Psoas muscle (tissue), 8 donors: ENCODE results near the gene SUPT4H1. TPM values are rescaled to one million over a fixed set of nuclear protein-coding genes. Genes with fewer than 3 reads are reported as not detected.

Experiments used
- ATAC-seq, 4 donors: fragments of 200-7000 bp; cut with Tn5 transposase; one replicate each; pipeline ENCODE4 v1.9.1; 2020; ENCODE audit warnings: moderate library complexity in 3 of 4, mild to moderate bottlenecking in 2 of 4
- DNase-seq, 2 donors: peaks; one replicate each; pipeline ENCODE4 v3.0.0-alpha.2; 2020
- H3K27ac ChIP-seq: fragments of 200-600 bp; one replicate; pipeline ENCODE4 v1.8.0; 2022
- H3K27me3 ChIP-seq, 3 donors: fragments of 200-600 bp in 1 of 3; one replicate each; pipeline versions ENCODE4 v1.6.1 to v1.8.0; 2013 to 2022; ENCODE audit warnings: low read length in 2 of 3, mild to moderate bottlenecking in 2 of 3, moderate library complexity in 1 of 3; ENCODE audit not compliant: insufficient read depth in 3 of 3
- H3K36me3 ChIP-seq, 2 donors: fragments of 200-600 bp in 1 of 2; one replicate each; pipeline versions ENCODE4 v1.6.1 to v1.8.0; 2013 to 2022; ENCODE audit warnings: low read depth in 1 of 2, mild to moderate bottlenecking in 1 of 2, moderate library complexity in 1 of 2; ENCODE audit not compliant: insufficient read depth in 1 of 2
- H3K4me1 ChIP-seq: fragments of 200-600 bp; one replicate; pipeline ENCODE4 v1.8.0; 2022
- H3K4me3 ChIP-seq: fragments of 200-600 bp; one replicate; pipeline ENCODE4 v1.8.0; 2022; ENCODE audit warnings: mild to moderate bottlenecking
- H3K9me3 ChIP-seq: fragments of 200-600 bp; one replicate; pipeline ENCODE4 v1.8.0; 2022
- CTCF ChIP-seq: fragments of 200-600 bp; IDR thresholded peaks from one replicate; pipeline ENCODE4 v1.8.0; 2022; ENCODE audit warnings: antibody characterized with exemption
- WGBS, 3 donors: extraction: QIAGEN DNeasy Blood & Tissue Kit; methylation state at CpG; one replicate each; pipeline versions ENCODE4 v1.1.6 to v1.1.7; 2013; 5-methylcytosine and 5-hydroxymethylcytosine counted together
- intact Hi-C, 2 donors: fragments of 100-400 bp; cut with DNase I; formaldehyde crosslinking; loops; one replicate each; pipeline versions ENCODE4 v1.11.0 to v1.14.2; 2022
- polyA plus RNA-seq, 3 donors: library from polyadenylated mRNA; stranded (reverse); fragments of 200-250 nt; gene quantifications; one replicate each; pipeline ENCODE4 v1.2.3, GENCODE V29; 2013
- total RNA-seq, 4 donors: library from RNA; stranded (reverse); fragmentation: NEBNext Ultra II Directional in 2 of 4; extraction: Animal tissue kit (Norgen Biotek cat#: 25700) in 2 of 4; gene quantifications; one replicate each; pipeline versions ENCODE4 v1.2.1 to v1.2.4, GENCODE V29; 2021 to 2023
- donor health status: healthy with polysubstance abuse.
- donor health status: DM: no; HTN: no; CAD: no; lungs with moderate emphysema.
- donor health status: Bipolar disorder and iron deficiency.
- donor health status: healthy.
- donor health status: DM: yes; HTN: yes; CAD: no.
- donor health status: DM: no; HTN: no; CAD: no.
- donor health status: DM: no; HTN: no; CAD: no.
- donor health status: DM: yes; HTN: yes; CAD: no.

Gene SUPT4H1
- total and polyA plus RNA-seq, 7 donors, result 52.1 to 86.8 (median 58.2) TPM

GRCh38 chr17:58362368-58363014 lies 10.5 kb upstream of the SUPT4H1 start:
- H3K36me3 ChIP-seq, result no peaks in the 10 kb centered on the region
- WGBS, 3 donors, result 86 to 89% (median 88%) methylated on average over 15 to 16 of the region's 16 CpGs
- H3K27me3 ChIP-seq, result no peaks in the 10 kb centered on the region
- H3K9me3 ChIP-seq, result no peaks in the 10 kb centered on the region
- no peaks in the 10 kb centered on the region for H3K4me1 ChIP-seq
- intact Hi-C loops, result no loop called here
- H3K27ac ChIP-seq, result no peak overlapping the region
- ATAC-seq, result no peak
- H3K4me3 ChIP-seq, result no peak overlapping the region
- no peak for DNase-seq
- no peak for TF ChIP-seq CTCF

GRCh38 chr17:58360296-58361063 lies 8.5 kb upstream of the SUPT4H1 start:
- 35 to 46% (median 37%) methylated on average over 5 of the region's 5 CpGs for WGBS, 3 donors

GRCh38 chr17:58358408-58359172 lies 6.6 kb upstream of the SUPT4H1 start:
- no peaks in the 10 kb centered on the region for H3K27me3 ChIP-seq

More at GRCh38 chr17:58360296-58361063, 8.5 kb upstream of the SUPT4H1 start:
- H3K4me1 ChIP-seq, result no peaks in the 10 kb centered on the region
- no peak for TF ChIP-seq CTCF
- H3K27me3 ChIP-seq, result no peaks in the 10 kb centered on the region
- H3K36me3 ChIP-seq, result no peaks in the 10 kb centered on the region
- H3K9me3 ChIP-seq, result no peaks in the 10 kb centered on the region
- no peak for DNase-seq
- H3K4me3 ChIP-seq, result no peak overlapping the region
- intact Hi-C loops, result no loop called here
- ATAC-seq, result no peak
- no peak overlapping the region for H3K27ac ChIP-seq

More at GRCh38 chr17:58358408-58359172, 6.6 kb upstream of the SUPT4H1 start:
- H3K4me3 ChIP-seq, result no peak overlapping the region
- H3K27ac ChIP-seq, result no peak overlapping the region
- TF ChIP-seq CTCF, result no peak
- intact Hi-C loops, result loop anchor here (10.0 kb wide), 1 partner anchor 156 kb away; the partner anchor contains the start of gene MTMR4 (in 2 of the 2)
- WGBS, 3 donors, result 85 to 88% (median 85%) methylated on average over 16 of the region's 16 CpGs
- H3K9me3 ChIP-seq, result no peaks in the 10 kb centered on the region
- no peaks in the 10 kb centered on the region for H3K36me3 ChIP-seq
- ATAC-seq (no peak), DNase-seq (no peak)
- H3K4me1 ChIP-seq, result peaks cover under 1% of the 10 kb centered on the region
